Astrocyte of the cerebellum (primary cell): ENCODE data around the gene ARHGEF19.
"Not testable (repeated sequence)": the region's sequence is repeated elsewhere in the genome, so short reads cannot be mapped to it uniquely, and the experiment has no call there.

Source experiments
- DNase-seq: peaks from one replicate; pipeline ENCODE4 v3.0.0-alpha.2; 2011; ENCODE audit warnings: low read depth
- H3K4me3 ChIP-seq: 2 replicates; pipeline ENCODE4 v1.5.1; 2011; ENCODE audit warnings: mild to moderate bottlenecking, low read depth, low read length, moderate library complexity
- CTCF ChIP-seq: IDR thresholded peaks from 2 replicates; pipeline ENCODE4 v1.5.1; 2012; ENCODE audit warnings: low read length, low read depth, moderate library complexity, mild to moderate bottlenecking; ENCODE audit errors: missing control alignments
- in situ Hi-C: cut with HindIII; loops from 2 replicates; pipeline ENCODE4 v1.10.0; 2017; ENCODE audit warnings: low sequenced_read_pairs

Gene ARHGEF19

DNA sequence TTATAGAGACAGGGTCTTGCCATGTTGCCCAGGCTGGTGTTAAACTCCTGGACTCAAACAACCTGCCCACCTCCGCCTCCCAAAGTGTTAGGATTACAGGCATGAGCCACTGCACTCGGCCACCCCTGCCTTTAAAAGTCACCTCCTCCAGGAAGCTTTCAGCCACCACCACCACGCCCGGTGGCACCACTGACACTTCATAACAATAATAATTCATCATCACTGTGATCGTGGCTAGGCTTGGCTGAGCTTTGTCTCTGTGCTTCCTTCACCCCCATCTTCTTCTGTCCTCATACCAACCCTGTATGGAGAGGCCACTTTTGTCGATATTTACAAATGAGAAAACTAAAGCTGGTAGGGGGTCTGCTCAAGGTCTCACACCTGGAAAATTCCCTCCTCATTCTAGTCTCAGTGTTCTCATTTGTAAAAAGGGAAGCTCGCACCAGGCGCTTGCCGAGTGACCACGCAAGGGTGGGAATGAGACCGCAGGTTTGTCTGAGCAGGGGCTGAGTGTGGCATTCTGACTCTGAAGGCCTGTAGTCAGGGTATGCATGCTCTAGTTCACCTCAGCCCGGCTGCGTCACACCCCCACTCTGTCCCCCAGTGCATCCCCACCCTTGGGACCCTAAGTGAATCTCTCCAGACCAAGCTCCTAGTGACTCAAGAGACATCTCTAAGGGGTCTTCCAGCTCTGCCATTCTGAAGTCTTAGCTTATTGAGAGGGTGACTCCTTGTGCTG, 43.7 kb downstream of the ARHGEF19 start:
- in situ Hi-C loops = no loop called here
- no peak for TF ChIP-seq CTCF
- no peak for DNase-seq
- H3K4me3 ChIP-seq = no peak overlapping the region

DNA sequence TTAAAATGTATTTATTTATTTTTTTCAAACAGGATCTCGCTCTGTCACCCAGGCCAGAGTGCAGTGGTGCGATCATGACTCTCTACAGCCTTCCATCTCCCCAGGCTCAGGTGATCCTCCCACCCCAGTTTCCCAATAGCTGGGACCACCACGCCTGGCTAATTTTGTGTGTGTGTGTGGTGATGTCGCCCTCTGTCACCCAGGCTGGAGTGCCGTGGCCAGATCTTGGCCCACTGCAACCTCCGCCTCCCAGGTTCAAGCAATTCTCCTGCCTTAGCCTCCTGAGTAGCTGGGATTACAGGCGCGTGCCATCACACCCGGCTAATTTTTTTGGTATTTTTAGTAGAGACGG, 44.3 kb downstream of the ARHGEF19 start:
- in situ Hi-C loops, DNase-seq: not testable (repeated sequence)
- peak overlapping the region; percentile 43 for H3K4me3 ChIP-seq

GRCh38 chr1:16167331-16168143, 44.9 kb downstream of the ARHGEF19 start:
- in situ Hi-C loops = no loop called here
- H3K4me3 ChIP-seq = peak overlapping the region; percentile 43
- TF ChIP-seq CTCF = no peak
- no peak for DNase-seq

- in situ Hi-C loops = no loop called here
These were observed 46.3 kb downstream of the ARHGEF19 start for GRCh38 chr1:16166117-16166516.

GRCh38 chr1:16165548-16165947, 46.9 kb downstream of the ARHGEF19 start:
- no peak for TF ChIP-seq CTCF
- in situ Hi-C loops = no loop called here
- no peak overlapping the region for H3K4me3 ChIP-seq
- no peak for DNase-seq

More at GRCh38 chr1:16166117-16166516, 46.3 kb downstream of the ARHGEF19 start:
- no peak overlapping the region for H3K4me3 ChIP-seq
- no peak for TF ChIP-seq CTCF
- DNase-seq = no peak

DNA sequence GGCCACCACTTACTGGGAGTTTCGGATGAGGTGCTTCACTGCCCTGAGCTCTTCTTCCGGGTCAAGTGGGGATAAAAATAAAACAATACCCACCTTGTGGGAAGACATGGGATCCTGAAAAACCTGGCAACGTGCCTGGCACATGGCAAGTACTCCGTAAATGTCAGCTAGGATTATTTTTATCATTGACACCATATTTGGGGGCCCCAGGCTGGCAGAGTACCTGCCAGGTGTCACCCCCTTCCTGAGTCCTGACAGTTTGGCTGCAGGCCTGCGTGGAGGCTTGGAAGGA, 47.4 kb downstream of the ARHGEF19 start:
- H3K4me3 ChIP-seq = no peak overlapping the region
- no peak for TF ChIP-seq CTCF
- no peak for DNase-seq
- in situ Hi-C loops = no loop called here
